Activated naive CD4-positive, alpha-beta T cell (primary cell): ENCODE data around the gene ARL13B.

Experiments
- DNase-seq, 4 experiments: peaks; one replicate each; lab custom pipeline; 2025; lab: John Stamatoyannopoulos, UW

ARL13B gene

DNA sequence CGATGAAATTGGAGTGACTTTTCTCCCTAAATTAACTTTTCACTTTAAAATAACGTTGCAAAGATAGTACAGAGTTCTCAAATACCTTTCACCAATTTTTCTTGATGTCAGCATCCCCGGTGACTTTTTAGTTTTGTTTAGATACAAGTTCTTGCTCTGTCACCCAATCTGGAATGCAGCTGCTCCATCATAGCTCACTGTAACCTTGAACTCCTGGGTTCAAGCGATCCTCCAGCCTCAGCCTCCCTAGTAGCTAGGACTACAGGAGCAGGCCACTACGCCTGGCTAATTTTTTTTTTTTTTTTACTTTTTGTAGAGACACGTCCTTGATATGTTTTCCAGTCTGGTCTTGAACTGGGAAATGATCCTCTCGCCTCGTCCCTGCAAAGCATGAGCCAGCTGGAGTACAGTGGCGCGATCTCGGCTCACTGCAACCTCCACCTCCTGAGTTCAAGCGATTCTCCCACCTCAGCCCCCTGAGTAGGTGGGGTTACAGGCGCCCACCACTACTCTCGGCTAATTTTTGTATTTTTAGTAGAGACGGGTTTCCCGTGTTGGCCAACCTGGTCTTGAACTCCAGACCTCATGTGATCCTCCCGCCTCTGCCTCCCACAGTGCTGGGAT, 83.7 kb downstream of the ARL13B start:
- DNase-seq: no peak

GRCh38 chr3:94064243-94064860, 84.4 kb downstream of the ARL13B start:
- DNase-seq: no peak

DNA sequence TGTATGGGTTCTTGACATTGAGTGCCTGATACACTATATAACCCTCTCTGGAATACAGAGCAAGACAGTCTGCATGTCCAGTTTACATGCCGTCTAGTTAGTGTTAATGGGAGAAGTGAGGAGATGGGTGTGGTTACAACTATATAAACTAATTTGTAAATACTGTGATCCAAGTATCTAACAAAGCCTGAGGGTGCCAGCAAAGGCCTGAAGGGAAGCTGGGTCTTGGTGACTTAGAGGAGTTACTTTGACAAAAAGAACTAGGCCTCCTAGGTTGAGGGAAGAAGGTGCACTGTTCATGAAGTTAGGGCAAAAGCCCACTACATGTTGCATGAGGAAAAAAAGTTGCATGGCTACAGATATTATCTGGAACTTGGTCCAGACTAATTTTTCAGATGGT, 85.2 kb downstream of the ARL13B start:
- DNase-seq: no peak

GRCh38 chr3:94065819-94066480, 86.0 kb downstream of the ARL13B start:
- no peak for DNase-seq

GRCh38 chr3:94066506-94067500, 86.8 kb downstream of the ARL13B start:
- DNase-seq: no peak

GRCh38 chr3:94069194-94069813, 89.3 kb downstream of the ARL13B start:
- no peak for DNase-seq

GRCh38 chr3:94070341-94070911, 90.5 kb downstream of the ARL13B start:
- no peak for DNase-seq

- DNase-seq: no peak
Observed at GRCh38 chr3:94071713-94072284, 91.8 kb downstream of the ARL13B start.

- DNase-seq: no peak
Observed at GRCh38 chr3:94076055-94076454, 96.1 kb downstream of the ARL13B start.

GRCh38 chr3:94080552-94080951, 100.6 kb downstream of the ARL13B start:
- DNase-seq: peak in 1 of 4 experiments; percentile 2

DNA sequence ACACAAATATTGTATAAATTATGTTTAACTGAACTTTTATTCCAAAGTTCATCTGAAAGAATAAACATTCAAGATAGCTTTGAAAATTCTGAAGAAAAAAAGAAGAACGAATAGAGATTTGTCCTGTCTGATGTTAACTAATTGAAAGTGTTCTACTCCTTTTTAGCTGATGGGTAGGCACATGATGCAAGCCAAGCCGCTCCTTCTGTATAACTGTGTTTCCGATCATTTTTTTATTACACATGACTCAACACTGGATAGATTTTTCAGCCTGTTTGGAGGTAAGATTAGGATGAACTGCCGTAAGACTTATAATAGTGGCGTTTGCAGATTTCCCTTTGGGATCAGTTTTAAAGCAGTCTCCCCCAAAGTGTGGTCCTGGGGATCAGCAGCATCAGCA, 101.9 kb downstream of the ARL13B start:
- DNase-seq: no peak

GRCh38 chr3:94082391-94082937, 102.5 kb downstream of the ARL13B start:
- DNase-seq: no peak

DNA sequence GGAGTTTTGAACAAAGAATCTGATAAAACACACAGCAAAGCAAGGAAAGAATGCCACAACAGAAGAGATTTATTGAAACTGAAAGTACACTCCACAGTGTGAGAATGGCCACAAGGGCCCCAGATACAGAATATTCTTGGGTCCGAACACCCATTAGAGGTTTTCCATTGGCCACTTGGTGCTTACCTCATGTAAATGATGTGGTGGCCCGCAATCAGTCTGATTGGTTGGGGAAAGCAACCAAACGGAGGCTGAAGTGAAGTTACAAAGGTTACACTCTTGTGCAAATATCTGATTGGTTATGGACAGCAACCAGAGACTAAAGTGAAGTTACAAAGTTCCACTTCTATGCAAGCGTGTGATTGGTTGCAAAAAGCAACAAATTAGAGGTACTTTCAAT, 103.3 kb downstream of the ARL13B start:
- DNase-seq: no peak

GRCh38 chr3:94089126-94089525, 109.2 kb downstream of the ARL13B start:
- no peak for DNase-seq

- DNase-seq: no peak
Observed at GRCh38 chr3:94092086-94092485, 112.1 kb downstream of the ARL13B start.

- no peak for DNase-seq
Observed at GRCh38 chr3:94093151-94093550, 113.2 kb downstream of the ARL13B start.

GRCh38 chr3:94095111-94095510, 115.2 kb downstream of the ARL13B start:
- no peak for DNase-seq

GRCh38 chr3:94098452-94098851, 118.5 kb downstream of the ARL13B start:
- DNase-seq: no peak

DNA sequence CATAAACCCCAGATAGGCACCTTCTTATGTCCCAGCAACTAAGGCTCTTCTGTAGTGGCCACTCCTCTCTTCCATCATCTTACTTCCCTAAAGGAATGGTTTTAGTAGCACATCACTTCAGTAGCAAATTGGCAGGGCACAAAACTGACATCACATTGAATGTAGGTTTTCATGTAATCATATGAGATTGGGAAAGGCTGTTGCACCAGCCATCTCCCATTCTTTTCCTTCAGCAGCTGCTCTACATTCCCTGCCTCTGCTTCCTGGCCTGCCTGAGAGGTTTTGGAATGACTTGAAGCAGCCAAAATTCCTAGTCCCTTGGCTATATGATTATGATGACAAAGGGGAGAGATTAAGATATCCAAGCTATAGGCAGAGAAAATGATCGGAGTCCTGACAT, 119.4 kb downstream of the ARL13B start:
- DNase-seq: no peak

DNA sequence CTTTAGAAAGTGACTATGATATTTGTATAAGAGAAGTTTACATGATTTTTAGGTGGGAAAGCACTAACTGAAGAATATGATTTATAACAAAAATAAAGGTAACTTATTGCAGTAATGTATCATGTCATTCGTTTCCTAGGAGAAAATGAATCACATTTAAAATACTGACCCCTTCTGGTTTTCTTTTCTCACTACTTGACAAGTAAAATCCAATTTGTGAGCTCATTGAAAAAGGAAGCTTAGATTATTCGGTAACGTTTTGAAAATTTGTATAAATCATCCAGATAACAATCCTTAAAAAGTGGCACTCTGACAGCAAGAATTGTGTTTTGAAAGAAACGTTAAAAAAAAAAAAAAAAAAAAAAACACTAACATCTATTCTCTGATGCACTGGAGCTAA, 121.9 kb downstream of the ARL13B start:
- no peak for DNase-seq
